IMR-90 (cell line): ENCODE measurements around the gene ANKMY2. TPM values are rescaled to one million over a fixed set of nuclear protein-coding genes. Genes with fewer than 3 reads are reported as not detected.
A peak's percentile ranks its signal among the peaks of the same experiment; 100 is the strongest.

Experiments
- ATAC-seq: fragments of 200-7000 bp; cut with Tn5 transposase; 2 replicates; pipeline ENCODE4 v1.9.1; 2020; ENCODE audit warnings: low read depth, mild to moderate bottlenecking, moderate library complexity
- BruUV-seq: library from RNA; stranded (reverse); fragments of 400-500 nt; replicated peaks from 2 replicates; lab custom pipeline; 2021; lab: Mats Ljungman, UMichigan
- CTCF ChIA-PET: fragments of 300-600 bp; formaldehyde crosslinking; extraction: SDS; loops from one replicate; lab custom pipeline; 2021; ENCODE audit warnings: antibody characterized with exemption; lab: Yijun Ruan, JAX
- POLR2A ChIA-PET: fragments of 300-600 bp; sonication (Branson Sonifier 250); formaldehyde crosslinking; loops from one replicate; lab custom pipeline; 2022; ENCODE audit warnings: antibody characterized with exemption; ENCODE audit not compliant: unreplicated experiment; lab: Charles Lee
- DNase-seq: peaks from one replicate; pipeline ENCODE4 v3.0.0; 2013
- H2AFZ ChIP-seq: replicated peaks from 2 replicates; pipeline ENCODE3; 2013; ENCODE audit warnings: low read length, mild to moderate bottlenecking; ENCODE audit not compliant: poor library complexity
- H2AK5ac ChIP-seq: 2 replicates; pipeline ENCODE4 v1.6.1; 2013; ENCODE audit warnings: low read depth, low read length, inconsistent platforms
- H2AK9ac ChIP-seq: replicated peaks from 2 replicates; pipeline ENCODE3; 2013; ENCODE audit warnings: mild to moderate bottlenecking, low read depth, low read length, moderate library complexity; ENCODE audit not compliant: poor library complexity
- H2BK120ac ChIP-seq: 2 replicates; pipeline ENCODE4 v1.6.1; 2013; ENCODE audit warnings: low read depth, low read length, inconsistent platforms
- H2BK15ac ChIP-seq: 3 replicates; pipeline ENCODE4 v1.6.1; 2013; ENCODE audit warnings: low read depth, low read length, inconsistent platforms
- H2BK20ac ChIP-seq: 2 replicates; pipeline ENCODE4 v1.6.1; 2013; ENCODE audit warnings: low read depth, mild to moderate bottlenecking, inconsistent platforms, low read length, moderate library complexity
- H2BK5ac ChIP-seq: 2 replicates; pipeline ENCODE4 v1.6.1; 2013; ENCODE audit warnings: mild to moderate bottlenecking, low read depth, low read length, inconsistent platforms; ENCODE audit not compliant: poor library complexity, severe bottlenecking
- H3K14ac ChIP-seq: replicated peaks from 2 replicates; pipeline ENCODE4 v1.6.1; 2013; ENCODE audit warnings: low read depth, low read length, inconsistent platforms
- H3K18ac ChIP-seq: 2 replicates; pipeline ENCODE4 v1.6.1; 2013; ENCODE audit warnings: low read depth, low read length, control low read depth
- H3K23ac ChIP-seq: 2 replicates; pipeline ENCODE4 v1.6.1; 2013; ENCODE audit warnings: low read depth, low read length, inconsistent platforms
- H3K27ac ChIP-seq: 2 replicates; pipeline ENCODE4 v1.5.1; 2013; ENCODE audit warnings: mild to moderate bottlenecking, control low read depth, low read length; ENCODE audit not compliant: insufficient read depth
- H3K27me3 ChIP-seq: 2 replicates; pipeline ENCODE4 v1.6.1; 2013; ENCODE audit warnings: low read length; ENCODE audit not compliant: control insufficient read depth, insufficient read depth
- H3K36me3 ChIP-seq: 2 replicates; pipeline ENCODE4 v1.6.1; 2013; ENCODE audit warnings: low read length, mixed read lengths; ENCODE audit not compliant: control insufficient read depth, insufficient read depth
- H3K4ac ChIP-seq: 2 replicates; pipeline ENCODE4 v1.6.1; 2013; ENCODE audit warnings: low read depth, low read length, inconsistent platforms
- H3K4me1 ChIP-seq: 2 replicates; pipeline ENCODE4 v1.6.1; 2013; ENCODE audit warnings: low read length, mixed read lengths; ENCODE audit not compliant: control insufficient read depth, insufficient read depth
- H3K4me2 ChIP-seq: 2 replicates; pipeline ENCODE4 v1.6.1; 2013; ENCODE audit warnings: low read depth, mild to moderate bottlenecking, control low read depth, low read length, moderate library complexity
- H3K4me3 ChIP-seq: 2 replicates; pipeline ENCODE4 v1.5.1; 2013; ENCODE audit warnings: low read depth, mild to moderate bottlenecking, control low read depth, low read length, moderate library complexity; ENCODE audit not compliant: insufficient read depth
- H3K56ac ChIP-seq: 2 replicates; pipeline ENCODE4 v1.6.1; 2013; ENCODE audit warnings: low read length, inconsistent platforms; ENCODE audit not compliant: insufficient read depth; ENCODE audit errors: extremely low read depth
- H3K79me1 ChIP-seq, 2 experiments: 2 replicates each; pipeline ENCODE4 v1.6.1; 2013; ENCODE audit warnings: low read length in 2 of 2, inconsistent platforms in 1 of 2, low read depth in 1 of 2
- H3K9ac ChIP-seq: 2 replicates; pipeline ENCODE4 v1.6.1; 2013; ENCODE audit warnings: low read depth, low read length, control low read depth
- H3K9me1 ChIP-seq: 2 replicates; pipeline ENCODE4 v1.6.1; 2013; ENCODE audit warnings: low read length, inconsistent platforms; ENCODE audit not compliant: insufficient read depth
- H3K9me3 ChIP-seq: 2 replicates; pipeline ENCODE4 v1.6.1; 2013; ENCODE audit warnings: low read length; ENCODE audit not compliant: control insufficient read depth, insufficient read depth
- H4K20me1 ChIP-seq: 2 replicates; pipeline ENCODE4 v1.6.1; 2013; ENCODE audit warnings: low read length, inconsistent platforms; ENCODE audit not compliant: insufficient read depth
- H4K5ac ChIP-seq: 2 replicates; pipeline ENCODE4 v1.6.1; 2013; ENCODE audit warnings: mild to moderate bottlenecking, low read depth, low read length, control low read depth
- H4K8ac ChIP-seq, 2 experiments: 2 replicates each; pipeline ENCODE4 v1.6.1; 2013; ENCODE audit warnings: low read depth in 2 of 2, low read length in 2 of 2, control low read depth in 1 of 2, inconsistent platforms in 1 of 2
- H4K91ac ChIP-seq: 2 replicates; pipeline ENCODE4 v1.6.1; 2013; ENCODE audit warnings: low read depth, low read length, inconsistent platforms; ENCODE audit not compliant: insufficient read depth
- BHLHE40 ChIP-seq: fragments of 150-350 bp; IDR thresholded peaks from 2 replicates; pipeline ENCODE4 v1.6.1; 2016; ENCODE audit warnings: mild to moderate bottlenecking, low read depth, low read length
- CEBPB ChIP-seq: IDR thresholded peaks from 2 replicates; pipeline ENCODE4 v1.6.1; 2012; ENCODE audit warnings: low read depth, low read length, improper control_type of control experiment
- CHD1 ChIP-seq: IDR thresholded peaks from 2 replicates; pipeline ENCODE4 v1.6.1; 2012; ENCODE audit warnings: low read depth, low read length, improper control_type of control experiment
- FOS ChIP-seq: fragments of 150-350 bp; IDR thresholded peaks from 2 replicates; pipeline ENCODE4 v1.6.1; 2016; ENCODE audit warnings: low read depth, low read length
- MAZ ChIP-seq: IDR thresholded peaks from 2 replicates; pipeline ENCODE4 v1.6.1; 2012; ENCODE audit warnings: low read depth, mild to moderate bottlenecking, low read length, improper control_type of control experiment, moderate library complexity, borderline replicate concordance
- MXI1 ChIP-seq: IDR thresholded peaks from 2 replicates; pipeline ENCODE4 v1.6.1; 2012; ENCODE audit warnings: low read depth, mild to moderate bottlenecking, low read length, moderate library complexity, borderline replicate concordance
- RAD21 ChIP-seq: IDR thresholded peaks from 2 replicates; pipeline ENCODE4 v1.6.1; 2012; ENCODE audit warnings: low read length, improper control_type of control experiment
- RCOR1 ChIP-seq: IDR thresholded peaks from 2 replicates; pipeline ENCODE4 v1.6.1; 2012; ENCODE audit warnings: mild to moderate bottlenecking, low read length, improper control_type of control experiment; ENCODE audit not compliant: insufficient replicate concordance
- SMC3 ChIP-seq: fragments of 150-350 bp; IDR thresholded peaks from 2 replicates; pipeline ENCODE4 v1.6.1; 2016; ENCODE audit warnings: low read depth, mild to moderate bottlenecking, antibody characterized with exemption, low read length, moderate library complexity
- WGBS, 2 experiments: methylation state at CpG; one replicate each; pipeline versions ENCODE4 v1.1.5 to v1.1.7; 2013; ENCODE audit warnings: missing lambda C conversion rate in 2 of 2; ENCODE audit not compliant: insufficient read length in 1 of 2; ENCODE audit errors: extremely low coverage in 2 of 2; 5-methylcytosine and 5-hydroxymethylcytosine counted together
- dilution Hi-C: fragments of 300-500 bp; cut with HindIII; formaldehyde crosslinking; loops from one replicate; pipeline ENCODE4 v1.14.3; 2018; ENCODE audit warnings: low sequenced_read_pairs; ENCODE audit not compliant: unreplicated experiment
- in situ Hi-C: fragments of 300-500 bp; cut with MboI; formaldehyde crosslinking; loops from 3 replicates; pipeline ENCODE4 v1.14.3; 2019; ENCODE audit warnings: low sequenced_read_pairs, inconsistent platforms, mixed read lengths
- intact Hi-C: fragments of 100-400 bp; cut with micrococcal nuclease; formaldehyde crosslinking; loops from 2 replicates; pipeline ENCODE4 v1.10.0; 2022
- polyA plus RNA-seq, 3 experiments: library from polyadenylated mRNA; depleted of rRNA; stranded (reverse); fragments of >200 nt; gene quantifications; 2 replicates each; pipeline ENCODE4 v1.2.3, GENCODE V29; 2012; ENCODE audit warnings: low replicate concordance in 1 of 3
- total RNA-seq: library from RNA; depleted of rRNA; stranded (reverse); fragments of >200 nt; gene quantifications from 2 replicates; pipeline ENCODE4 v1.2.3, GENCODE V29; 2012

Gene ANKMY2
- total and polyA plus RNA-seq, 2 of the 4 experiments (the other 2 are of a cell fraction): 19.5 to 41.9 TPM

- Histone ChIP-seq H3K14ac (no peak overlapping the region), H3K23ac (no peak overlapping the region), H2AFZ (no peak overlapping the region), H3K4me1 (no peaks in the 10 kb centered on the region), H2BK15ac (no peak overlapping the region), H3K9ac (no peak overlapping the region), H3K27me3 (no peaks in the 10 kb centered on the region), H4K5ac (no peak overlapping the region), H3K79me1 (no peaks in the 10 kb centered on the region), H4K8ac (no peak overlapping the region), H2BK120ac (no peak overlapping the region), H3K36me3 (no peaks in the 10 kb centered on the region), H3K4me2 (no peak overlapping the region; the same call in 1 of the 2 replicates), H2AK9ac (no peak overlapping the region), H2BK20ac (no peak overlapping the region), H4K20me1 (no peaks in the 10 kb centered on the region), H2AK5ac (no peak overlapping the region), H3K18ac (no peak overlapping the region), H3K9me1 (no peaks in the 10 kb centered on the region), H3K27ac (no peak overlapping the region), H2BK5ac (no peak overlapping the region), H3K4ac (no peak overlapping the region), H3K4me3 (no peak overlapping the region), H3K56ac (no peak overlapping the region), H4K91ac (no peak overlapping the region), H3K9me3 (no peaks in the 10 kb centered on the region)
- TF ChIP-seq MAZ (no peak), CHD1 (no peak), SMC3 (no peak), BHLHE40 (no peak), RAD21 (no peak), RCOR1 (no peak), FOS (no peak), MXI1 (no peak), CEBPB (no peak)
- in situ Hi-C loops: loop anchor here (5.0 to 25.0 kb wide), 2 partner anchors 486 to 1251 kb away; no protein-coding TSS in a partner anchor
- dilution Hi-C loops: no loop called here
- ChIA-PET CTCF (interaction anchor here (0.8 to 1.0 kb wide), 2 partner anchors 9 to 486 kb away, joined by 4 read pairs; no protein-coding TSS in a partner anchor), POLR2A (no interaction called here)
- no TSS peak for BruUV-seq
- ATAC-seq: no peak
- no CpG with 5 or more reads among the region's 5 CpGs for WGBS, 2 experiments
- DNase-seq: peak; percentile 0
- intact Hi-C loops: loop anchor here (10.0 kb wide), 1 partner anchor 1259 kb away; no protein-coding TSS in a partner anchor
These were observed 82.1 kb downstream of the ANKMY2 start for GRCh38 chr7:16563281-16564022.
